Right ventricle myocardium superior (tissue), 1 donor: Measurements from ENCODE around the gene CHD1L. TPM values are rescaled to one million over a fixed set of nuclear protein-coding genes. Genes with fewer than 3 reads are reported as not detected.
"Not testable (repeated sequence)": the region's sequence is repeated elsewhere in the genome, so short reads cannot be mapped to it uniquely, and the experiment has no call there.

ENCODE experiments used
- ATAC-seq: fragments of 200-7000 bp; cut with Tn5 transposase; one replicate; pipeline ENCODE4 v1.9.1; 2020; ENCODE audit warnings: mild to moderate bottlenecking; ENCODE audit not compliant: poor library complexity
- DNase-seq: peaks from one replicate; pipeline ENCODE4 v3.0.0-alpha.2; 2020
- intact Hi-C: fragments of 100-400 bp; cut with DNase I; formaldehyde crosslinking; loops from one replicate; pipeline ENCODE4 v1.11.2; 2022
- total RNA-seq: library from RNA; stranded (reverse); fragmentation: NEBNext Ultra II Directional; extraction: Animal tissue kit (Norgen Biotek cat#: 25700); gene quantifications from one replicate; pipeline ENCODE4 v1.2.1, GENCODE V29; 2021
- donor health status: DM: no; HTN: yes; CAD: no; lungs with severe emphysema.

Gene CHD1L
- total RNA-seq, 1 donor from 2014 or later, result 8.2 TPM

DNA sequence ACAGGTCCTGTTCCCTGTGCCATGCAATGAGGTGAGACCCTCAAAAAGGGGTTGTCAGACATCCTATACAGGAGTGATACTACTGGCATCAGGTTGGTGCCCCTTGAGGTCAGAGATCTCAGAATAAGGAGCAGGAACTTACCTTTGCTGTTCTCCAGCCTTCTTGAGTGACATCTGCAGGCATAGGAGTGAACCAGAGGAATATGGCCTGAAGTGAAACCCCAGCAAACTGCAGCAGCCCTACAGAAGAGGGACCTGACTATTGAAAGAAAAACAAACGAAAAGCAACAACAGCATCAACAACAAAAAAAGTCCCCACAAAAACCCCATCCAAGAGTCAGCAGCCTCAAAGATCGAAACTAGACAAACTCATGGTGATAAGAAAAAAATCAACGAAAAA is 74.5 kb downstream of the CHD1L start:
- no peak for DNase-seq
- ATAC-seq, result no peak
- intact Hi-C loops, result no loop called here

DNA sequence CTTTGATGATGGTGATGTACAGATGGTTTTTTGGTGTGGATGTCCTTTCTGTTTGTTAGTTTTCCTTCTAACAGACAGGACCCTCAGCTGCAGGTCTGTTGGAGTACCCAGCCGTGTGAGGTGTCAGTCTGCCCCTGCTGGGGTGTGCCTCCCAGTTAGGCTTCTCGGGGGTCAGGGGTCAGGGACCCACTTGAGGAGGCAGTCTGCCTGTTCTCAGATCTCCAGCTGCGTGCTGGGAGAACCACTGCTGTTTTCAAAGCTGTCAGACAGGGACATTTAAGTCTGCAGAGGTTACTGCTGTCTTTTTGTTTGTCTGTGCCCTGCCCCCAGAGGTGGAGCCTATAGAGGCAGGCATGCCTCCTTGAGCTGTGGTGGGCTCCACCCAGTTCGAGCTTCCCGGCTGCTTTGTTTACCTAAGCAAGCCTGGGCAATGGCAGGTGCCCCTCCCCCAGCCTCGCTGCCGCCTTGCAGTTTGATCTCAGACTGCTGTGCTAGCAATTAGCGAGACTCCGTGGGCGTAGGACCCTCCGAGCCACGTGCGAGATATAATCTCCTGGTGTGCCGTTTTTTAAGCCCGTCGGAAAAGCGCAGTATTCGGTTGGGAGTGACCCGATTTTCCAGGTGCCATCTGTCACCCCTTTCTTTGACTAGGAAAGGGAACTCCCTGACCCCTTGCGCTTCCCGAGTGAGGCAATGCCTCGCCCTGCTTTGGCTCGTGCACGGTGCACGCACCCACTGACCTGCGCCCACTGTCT is 84.6 kb downstream of the CHD1L start:
- ATAC-seq, DNase-seq, intact Hi-C loops: not testable (repeated sequence)

GRCh38 chr1:147334292-147334691 is 91.8 kb downstream of the CHD1L start:
- DNase-seq (no peak), ATAC-seq (no peak)
- intact Hi-C loops, result no loop called here

DNA sequence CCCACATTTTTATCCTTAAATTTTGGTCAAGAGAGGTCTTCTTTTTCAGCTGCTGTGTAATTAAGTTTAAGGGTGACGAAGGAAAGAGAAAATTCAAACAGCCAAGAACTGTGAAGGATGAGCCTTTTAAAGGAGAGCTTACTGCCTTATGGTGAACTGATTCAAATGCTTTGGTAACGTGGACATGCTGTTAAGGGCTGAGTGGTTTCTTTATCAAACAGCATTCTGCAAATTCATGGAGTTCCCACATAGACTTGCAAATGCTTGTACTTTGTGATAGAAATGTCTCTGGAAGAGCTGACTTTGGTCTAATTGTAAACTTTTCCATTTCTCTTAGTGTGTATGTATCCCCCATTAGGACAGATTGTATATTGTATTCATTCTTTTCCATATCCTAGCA is 93.8 kb downstream of the CHD1L start:
- DNase-seq (no peak), ATAC-seq (no peak)
- intact Hi-C loops, result no loop called here

DNA sequence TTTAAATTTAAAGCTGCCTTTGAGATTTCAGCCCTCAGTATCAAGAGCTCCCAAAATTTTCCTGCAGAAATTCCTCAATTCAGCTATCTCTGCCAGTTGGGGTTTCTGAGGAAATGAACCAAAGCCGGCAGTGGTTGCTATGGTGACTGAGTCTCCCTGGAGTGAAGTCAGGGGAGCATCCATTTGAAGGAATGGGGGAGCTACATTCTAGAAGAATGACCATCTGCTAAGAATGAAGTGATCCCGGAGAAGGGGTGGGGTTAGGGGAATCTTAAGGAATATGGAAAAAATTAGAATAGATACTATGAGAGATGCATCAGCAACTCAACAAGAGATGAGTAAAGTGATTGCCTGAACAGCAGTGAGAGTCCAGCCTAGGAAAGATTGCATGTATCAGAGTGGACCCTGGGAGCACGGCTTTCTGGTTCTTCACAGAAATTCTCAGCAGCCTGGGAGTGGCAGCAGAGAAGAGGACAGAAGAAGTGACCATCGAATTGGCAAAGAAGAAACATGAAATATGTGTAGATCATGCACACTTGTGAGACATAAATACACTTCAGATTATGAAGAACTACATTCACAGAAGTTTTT is 94.7 kb downstream of the CHD1L start:
- ATAC-seq (no peak), DNase-seq (no peak)
- intact Hi-C loops, result no loop called here

DNA sequence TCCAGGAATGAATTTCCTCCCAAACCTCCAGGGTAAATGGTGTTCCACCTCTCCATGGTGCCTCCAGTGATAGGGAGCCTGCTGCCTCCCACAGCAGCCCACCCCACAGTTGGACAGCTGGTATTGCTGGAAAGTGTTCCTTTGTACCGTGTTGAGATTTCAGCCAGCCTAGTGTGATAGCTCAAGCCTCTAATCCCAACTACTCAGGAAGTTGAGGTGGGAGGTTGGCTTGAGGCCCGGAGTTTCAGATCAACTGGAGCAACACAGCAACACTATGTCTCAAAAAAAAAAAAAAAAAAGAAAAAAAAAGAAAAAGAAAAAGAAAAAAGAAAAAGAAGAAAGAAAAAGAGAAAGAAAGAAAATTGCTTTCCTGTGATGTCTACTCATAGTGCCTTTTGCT is 96.1 kb downstream of the CHD1L start:
- ATAC-seq (no peak), DNase-seq (no peak)
- intact Hi-C loops, result no loop called here

- DNase-seq, result no peak
- intact Hi-C loops, result no loop called here
- no peak for ATAC-seq
Observed at GRCh38 chr1:147341246-147341645, 98.8 kb downstream of the CHD1L start.

Other genes with a start within 250 kb of the CHD1L start
- 49.0 TPM for gene PRKAB2, start 70.2 kb upstream of the CHD1L start, total RNA-seq
- 8.5 TPM for gene FMO5, start 17.3 kb upstream of the CHD1L start, total RNA-seq